GM19395 (cell line): ENCODE results near the gene TTC7B.

ENCODE experiments used
- ATAC-seq: cut with Tn5 transposase; IDR thresholded peaks from one replicate; pipeline ENCODE4 v1.9.1; 2021; ENCODE audit warnings: mild to moderate bottlenecking, moderate library complexity; ENCODE audit not compliant: unreplicated experiment

The TTC7B gene

GRCh38 chr14:90808759-90809529 lies 7.3 kb downstream of the TTC7B start:
- no peak for ATAC-seq

DNA sequence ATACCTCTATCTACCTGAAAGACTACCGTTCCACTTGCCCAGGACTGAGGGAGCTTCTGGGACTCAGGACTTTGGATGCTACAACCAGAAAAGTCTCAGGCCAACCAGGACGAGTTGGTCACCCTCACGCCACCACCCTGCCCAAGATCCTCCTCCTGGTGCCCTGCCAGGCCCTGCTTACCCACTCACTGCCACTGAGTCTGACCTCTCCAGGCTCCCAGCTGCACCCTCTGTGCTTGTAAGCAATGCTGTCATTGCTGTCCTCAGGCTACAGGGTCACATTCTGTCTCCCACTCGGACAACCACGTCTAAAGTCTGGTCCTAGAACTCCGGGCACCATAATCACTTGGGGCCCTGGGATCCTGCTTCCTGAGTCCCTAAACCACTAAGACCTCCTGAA lies 9.2 kb downstream of the TTC7B start:
- ATAC-seq = no peak

DNA sequence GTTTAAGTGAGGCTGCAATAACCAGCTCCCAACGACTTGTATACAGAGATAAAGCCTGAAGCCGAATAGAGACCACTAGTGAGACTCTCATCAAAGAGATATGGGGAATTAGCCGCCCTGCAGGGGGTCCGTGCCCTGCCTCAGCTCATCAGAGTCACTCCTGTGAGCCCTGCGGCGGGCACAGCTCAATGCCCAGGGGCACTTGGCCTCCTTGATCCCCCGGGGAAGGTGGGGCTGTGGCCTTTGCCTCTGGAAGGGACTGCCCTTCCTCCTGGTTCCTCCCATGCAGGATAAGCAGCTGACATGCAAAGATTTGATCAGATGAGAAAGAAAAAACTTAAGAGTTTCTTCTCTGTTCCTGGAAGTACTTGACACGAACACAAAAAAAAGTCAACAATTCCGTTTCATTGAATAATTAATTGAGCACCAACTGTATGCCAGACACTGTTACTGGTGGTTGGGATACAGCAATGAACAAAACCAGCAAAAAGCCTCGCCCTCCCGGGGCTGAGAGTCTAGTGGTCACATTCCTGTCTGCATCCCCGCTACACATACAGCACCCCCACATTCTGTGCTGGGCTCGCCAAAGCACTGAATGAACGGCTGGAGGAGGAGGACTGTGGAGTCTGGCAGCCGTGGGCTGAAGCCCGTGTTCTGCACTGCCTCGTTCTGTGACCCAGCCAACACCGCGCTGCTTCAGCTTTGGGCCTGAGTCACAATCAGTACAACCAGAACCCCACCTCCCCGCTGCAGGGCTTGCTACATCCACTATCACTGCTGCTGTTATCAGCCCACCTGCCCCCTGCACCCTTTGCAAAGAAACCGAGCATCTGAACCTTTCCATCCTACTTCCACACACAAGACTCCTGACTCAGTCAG lies 10.3 kb downstream of the TTC7B start:
- no peak for ATAC-seq

DNA sequence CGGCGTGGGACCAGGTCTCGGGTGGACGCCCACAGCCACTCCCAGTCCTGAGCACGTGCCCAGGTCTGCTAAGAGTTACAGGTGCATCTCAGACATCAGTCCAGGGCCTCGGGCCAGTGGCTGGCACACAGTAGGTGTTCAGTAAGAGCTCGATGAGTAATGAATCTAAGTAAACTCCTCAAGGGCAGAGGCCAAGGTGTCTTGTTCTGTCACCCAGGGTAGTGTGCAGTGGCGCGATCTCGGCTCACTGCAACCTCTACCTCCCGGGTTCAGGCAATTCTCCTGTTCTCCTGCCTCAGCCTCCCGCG lies 11.2 kb downstream of the TTC7B start:
- ATAC-seq = no peak

GRCh38 chr14:90804292-90805083 lies 11.7 kb downstream of the TTC7B start:
- ATAC-seq = no peak

GRCh38 chr14:90803249-90803648 lies 13.0 kb downstream of the TTC7B start:
- ATAC-seq = no peak

- ATAC-seq = no peak
Measured at GRCh38 chr14:90799420-90799819, 16.8 kb downstream of the TTC7B start.

GRCh38 chr14:90797919-90798318 lies 18.3 kb downstream of the TTC7B start:
- no peak for ATAC-seq

DNA sequence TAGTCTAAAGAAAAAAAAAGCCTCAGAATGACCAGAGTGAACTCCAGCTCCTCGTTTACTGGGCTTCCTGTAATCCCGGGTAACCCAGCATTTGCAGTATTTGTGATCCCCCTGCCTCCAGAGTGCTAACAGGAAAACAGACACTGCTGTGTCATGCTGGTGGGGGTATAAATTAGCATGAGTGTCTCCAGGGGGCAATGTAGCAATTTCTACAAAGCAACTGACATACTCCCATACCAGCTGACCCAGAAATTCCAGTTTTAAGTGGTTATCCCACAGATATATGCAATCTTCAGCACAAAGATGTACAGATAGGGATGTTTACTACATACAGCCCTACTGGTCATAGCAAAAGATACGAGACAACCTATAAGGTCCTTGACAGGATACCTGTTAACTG lies 18.8 kb downstream of the TTC7B start:
- no peak for ATAC-seq

- no peak for ATAC-seq
Measured at GRCh38 chr14:90796329-90796728, 19.9 kb downstream of the TTC7B start.

GRCh38 chr14:90795744-90796143 lies 20.5 kb downstream of the TTC7B start:
- ATAC-seq = no peak

DNA sequence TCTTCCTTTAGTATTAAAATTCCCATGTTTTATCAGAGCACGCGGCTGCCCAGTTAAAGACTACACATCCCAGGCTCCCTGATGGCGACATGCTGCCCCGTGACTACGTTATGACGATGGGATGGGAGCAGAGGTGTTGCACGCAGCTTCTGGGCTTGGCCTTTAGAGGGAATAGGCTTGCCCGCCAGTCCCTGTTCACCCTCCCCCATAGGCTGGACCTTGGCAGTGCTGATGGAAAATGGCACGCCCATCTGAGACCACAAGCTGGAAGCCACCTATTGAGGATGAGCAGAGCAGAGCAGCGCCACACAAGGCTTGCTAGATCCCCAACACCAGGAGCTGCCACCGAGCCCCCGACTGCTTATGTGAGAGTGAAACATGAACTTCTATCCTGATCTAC lies 24.7 kb downstream of the TTC7B start:
- ATAC-seq = no peak

DNA sequence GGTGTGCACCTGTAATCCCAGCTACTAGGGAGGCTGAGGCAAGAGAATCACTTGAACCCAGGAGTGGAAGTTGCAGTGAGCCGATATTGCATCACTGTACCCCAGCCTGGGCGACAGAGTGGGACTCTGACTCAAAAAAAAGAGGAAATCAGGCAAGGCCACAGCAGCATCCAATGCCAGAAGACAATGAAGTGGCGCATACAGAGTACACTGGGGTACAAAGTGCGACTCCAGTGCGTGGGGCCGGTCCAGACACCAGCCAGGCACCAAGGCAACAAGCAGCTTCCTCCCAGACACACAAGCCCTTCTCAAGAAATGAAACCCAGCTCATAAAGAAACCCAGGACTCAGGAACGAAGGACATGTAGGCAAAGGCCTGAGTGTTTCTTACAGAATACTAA lies 28.2 kb downstream of the TTC7B start:
- ATAC-seq = no peak

DNA sequence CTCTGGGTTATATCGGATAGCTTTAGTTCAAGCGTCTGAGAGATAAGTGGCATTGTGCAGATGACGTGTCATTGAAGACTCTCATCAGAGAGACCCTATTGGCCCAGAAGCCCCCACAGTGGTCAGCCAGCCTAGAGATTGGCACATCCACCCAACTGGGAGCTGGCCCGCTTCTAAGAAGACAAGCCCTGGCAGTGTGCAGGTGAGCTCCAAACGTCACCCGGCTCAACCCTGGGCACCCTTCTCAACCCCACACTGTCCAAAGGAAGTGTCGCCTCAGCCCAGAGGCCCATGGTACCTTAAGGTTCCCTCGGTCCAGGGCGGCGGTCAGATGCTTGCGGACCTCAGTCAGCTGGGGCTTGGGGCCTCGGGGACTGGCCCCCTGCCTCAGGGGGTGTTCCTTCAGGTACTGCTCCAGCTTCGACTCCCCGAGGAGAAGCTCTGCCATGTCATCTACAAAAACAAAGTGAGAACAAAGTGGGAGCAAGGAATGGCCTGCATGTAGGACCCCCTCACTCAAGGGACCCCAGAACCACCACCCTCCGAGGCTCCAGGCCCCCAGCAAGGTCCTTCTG lies 30.3 kb downstream of the TTC7B start:
- no peak for ATAC-seq

DNA sequence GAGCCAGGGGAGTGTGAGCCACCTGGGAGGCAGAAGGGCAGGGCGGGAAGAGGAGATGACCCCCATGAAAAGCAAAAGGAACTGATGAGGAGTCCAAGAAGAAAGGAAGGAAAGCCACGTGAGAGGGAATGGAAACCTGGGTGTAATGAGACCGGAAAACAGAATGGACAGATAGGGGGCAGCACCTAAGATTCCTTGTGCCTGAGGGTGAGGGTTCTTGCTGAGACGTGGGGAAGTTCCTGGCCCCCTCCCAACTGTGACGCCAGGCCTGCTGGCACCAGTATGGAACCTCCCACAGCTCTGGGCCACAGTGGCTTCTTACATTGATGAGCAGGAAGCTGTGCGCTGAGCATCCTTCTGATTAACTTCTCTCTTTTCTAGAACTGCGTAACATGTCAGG lies 30.8 kb downstream of the TTC7B start:
- ATAC-seq = no peak

- ATAC-seq = no peak
Measured at GRCh38 chr14:90784621-90785270, 31.5 kb downstream of the TTC7B start.

- no peak for ATAC-seq
Measured at GRCh38 chr14:90783344-90783743, 32.9 kb downstream of the TTC7B start.

DNA sequence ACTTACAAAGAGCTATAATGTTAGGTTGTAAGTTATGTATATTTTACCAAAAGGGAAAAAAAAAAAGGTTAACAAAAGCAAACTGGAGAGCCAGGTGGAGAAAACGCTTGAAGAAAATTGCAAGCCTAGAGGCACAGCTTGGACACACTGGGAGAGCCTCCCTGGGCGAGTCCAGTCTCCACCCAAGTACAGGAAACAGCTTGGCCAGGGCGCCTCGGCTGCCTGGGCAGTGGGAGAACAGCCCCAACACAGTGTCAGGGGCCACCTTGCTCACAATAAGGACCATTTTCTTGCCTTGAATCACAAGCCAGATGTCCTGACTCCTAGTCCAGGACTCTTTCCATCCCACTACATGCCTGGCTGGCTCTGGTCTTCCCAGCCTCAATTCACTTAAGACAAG lies 33.3 kb downstream of the TTC7B start:
- no peak for ATAC-seq

DNA sequence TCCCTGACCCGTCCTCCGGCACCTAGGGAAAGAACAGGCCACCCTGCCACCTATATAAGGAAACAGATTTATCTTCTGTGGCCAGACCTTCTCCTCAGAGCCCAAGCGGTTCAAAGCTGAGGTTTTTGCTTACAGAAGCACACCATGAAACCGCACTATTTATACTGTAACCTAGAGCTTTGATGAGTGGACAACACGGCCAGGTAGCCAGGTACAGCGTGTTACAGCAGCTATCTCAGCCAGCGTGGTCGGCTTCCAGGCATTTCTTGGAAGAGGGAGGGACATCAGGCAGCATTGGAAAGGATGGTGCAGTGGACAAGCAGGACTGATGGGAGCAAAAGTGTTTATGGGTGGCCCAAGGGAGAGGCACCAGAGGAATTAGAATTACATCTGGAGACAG lies 34.4 kb downstream of the TTC7B start:
- no peak for ATAC-seq

GRCh38 chr14:90781344-90781761 lies 34.9 kb downstream of the TTC7B start:
- ATAC-seq = no peak

- ATAC-seq = no peak
Measured at GRCh38 chr14:90780519-90780918, 35.7 kb downstream of the TTC7B start.
